Ovary (tissue), 3 donors: Measurements from ENCODE around the gene BDNF.

ENCODE experiments used
- CTCF ChIP-seq, 3 donors: fragments of 450-650 bp in 2 of 3; fragments of 200-600 bp in 1 of 3; IDR thresholded peaks; one replicate each; pipeline versions ENCODE4 v1.5.1 to v1.8.0; 2016 to 2022; ENCODE audit warnings: antibody characterized with exemption in 3 of 3, mild to moderate bottlenecking in 1 of 3
- EP300 ChIP-seq: sonication (generic); formaldehyde crosslinking; IDR thresholded peaks from one replicate; pipeline ENCODE4 v1.6.1; 2017; ENCODE audit warnings: antibody characterized with exemption
- POLR2A ChIP-seq: fragments of 450-650 bp; IDR thresholded peaks from one replicate; pipeline ENCODE4 v1.6.1; 2017; ENCODE audit warnings: antibody characterized with exemption, mild to moderate bottlenecking, moderate library complexity
- donor health status: DM: no; HTN: no; CAD: no.

- TF ChIP-seq CTCF (IDR thresholded peaks at IDR 0.05), result no peak
- no peak for TF ChIP-seq POLR2A
- TF ChIP-seq EP300, result no peak
These were observed 36.9 kb downstream of the BDNF start for GRCh38 chr11:27663326-27663725.
